Mononuclear cell (primary cell): ENCODE results near the gene SLC16A7. TPM values are rescaled to one million over a fixed set of nuclear protein-coding genes. Genes with fewer than 3 reads are reported as not detected.
"Not testable (repeated sequence)": the region's sequence is repeated elsewhere in the genome, so short reads cannot be mapped to it uniquely, and the experiment has no call there.

ENCODE experiments used
- H3K27me3 ChIP-seq: 2 replicates; pipeline ENCODE4 v1.6.0; 2011; ENCODE audit warnings: low read length, control low read depth; ENCODE audit not compliant: insufficient read depth
- H3K4me1 ChIP-seq: 2 replicates; pipeline ENCODE4 v1.5.1; 2011; ENCODE audit warnings: mild to moderate bottlenecking, low read length, control low read depth; ENCODE audit not compliant: insufficient read depth
- H3K4me3 ChIP-seq: 2 replicates; pipeline ENCODE4 v1.5.1; 2011; ENCODE audit warnings: mild to moderate bottlenecking, low read length, moderate library complexity
- H3K9me3 ChIP-seq: 2 replicates; pipeline ENCODE4 v1.5.1; 2011; ENCODE audit warnings: low read depth, mild to moderate bottlenecking, control low read depth, low read length
- total RNA-seq: library from RNA; depleted of rRNA; stranded (reverse); fragments of >200 nt; gene quantifications from one replicate; pipeline ENCODE4 v1.2.3, GENCODE V29; 2012

Gene SLC16A7
- total RNA-seq, 1 donor = 28.5 TPM

DNA sequence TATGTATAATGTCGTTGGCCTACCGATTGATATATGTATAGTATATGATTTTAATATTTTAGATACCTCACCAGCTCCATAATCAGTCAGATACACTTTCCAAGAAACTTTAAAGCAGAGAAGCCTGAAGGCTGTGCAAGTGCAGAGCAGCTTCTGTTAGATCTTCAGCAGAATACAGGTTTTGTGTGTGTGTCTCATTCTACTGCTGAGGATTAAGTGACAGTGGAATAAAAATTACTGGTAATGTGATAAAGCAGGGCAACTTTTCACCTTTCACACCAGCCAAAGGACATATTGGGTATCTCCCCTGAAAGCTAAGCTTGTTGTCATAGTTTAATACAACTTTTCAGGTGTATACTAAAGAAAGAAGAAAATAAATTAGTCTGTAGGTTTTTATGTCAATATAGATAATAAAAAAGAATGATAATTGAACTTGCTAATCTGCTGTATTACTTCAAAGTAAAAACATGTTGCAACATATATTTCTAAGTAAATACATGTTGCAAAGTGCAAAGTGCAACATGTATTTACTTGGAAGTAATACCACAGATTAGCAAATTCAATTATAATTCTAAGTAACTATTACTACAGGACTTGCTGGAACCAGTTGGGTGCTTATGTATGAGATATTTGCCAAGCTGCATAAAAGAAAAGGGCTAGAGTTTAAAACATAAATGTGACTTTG lies 128.3 kb downstream of the SLC16A7 start:
- Histone ChIP-seq H3K9me3 (no peaks in the 10 kb centered on the region), H3K4me3 (no peak overlapping the region), H3K27me3 (no peaks in the 10 kb centered on the region)

DNA sequence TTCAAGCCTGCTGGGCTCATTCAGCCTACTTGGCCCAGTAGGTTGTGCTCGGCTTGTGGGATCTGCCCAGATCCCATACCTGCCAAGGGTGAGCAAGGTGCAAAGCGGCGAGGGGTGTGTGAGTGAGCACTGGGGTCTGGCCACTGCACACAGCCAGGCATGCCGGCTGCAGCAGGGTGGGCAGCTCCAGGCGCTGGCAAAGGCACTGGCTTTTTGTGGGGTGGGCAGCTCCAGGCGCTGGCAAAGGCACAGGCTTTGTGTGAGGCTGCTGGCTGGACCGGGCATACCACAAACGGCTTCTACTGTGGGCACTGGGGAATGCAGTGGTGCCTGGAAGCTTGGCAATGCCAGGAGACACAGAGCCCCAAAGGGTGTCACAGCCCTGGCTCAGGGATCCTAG lies 137.4 kb downstream of the SLC16A7 start:
- no peaks in the 10 kb centered on the region for H3K27me3 ChIP-seq
- H3K4me1 ChIP-seq = no peaks in the 10 kb centered on the region
- H3K4me3 ChIP-seq = no peak overlapping the region
- H3K9me3 ChIP-seq = no peaks in the 10 kb centered on the region

More for the DNA sequence above, 128.3 kb downstream of the SLC16A7 start:
- H3K4me1 ChIP-seq = no peaks in the 10 kb centered on the region

DNA sequence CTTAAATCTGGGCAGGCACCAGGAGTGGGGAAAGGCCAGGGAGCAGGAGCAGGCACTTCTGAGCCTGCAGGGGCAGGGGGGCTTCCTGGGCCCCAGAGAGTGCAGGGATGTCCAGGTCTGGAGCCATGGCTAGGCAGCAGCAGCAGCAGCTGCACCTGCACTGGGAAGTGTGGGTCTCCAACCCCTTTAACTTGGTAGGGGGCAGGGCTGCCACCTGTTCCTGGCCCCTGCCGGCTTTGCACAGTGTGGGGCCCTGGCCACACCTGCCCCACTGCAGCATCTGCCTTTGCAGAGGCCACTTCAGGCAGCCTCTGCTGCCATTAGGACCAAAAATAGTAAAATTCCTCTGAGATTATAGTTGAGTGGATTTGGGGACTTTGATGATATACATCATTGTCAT lies 138.5 kb downstream of the SLC16A7 start:
- no peak overlapping the region for H3K4me3 ChIP-seq
- no peaks in the 10 kb centered on the region for H3K27me3 ChIP-seq
- no peaks in the 10 kb centered on the region for H3K9me3 ChIP-seq
- H3K4me1 ChIP-seq = no peaks in the 10 kb centered on the region

DNA sequence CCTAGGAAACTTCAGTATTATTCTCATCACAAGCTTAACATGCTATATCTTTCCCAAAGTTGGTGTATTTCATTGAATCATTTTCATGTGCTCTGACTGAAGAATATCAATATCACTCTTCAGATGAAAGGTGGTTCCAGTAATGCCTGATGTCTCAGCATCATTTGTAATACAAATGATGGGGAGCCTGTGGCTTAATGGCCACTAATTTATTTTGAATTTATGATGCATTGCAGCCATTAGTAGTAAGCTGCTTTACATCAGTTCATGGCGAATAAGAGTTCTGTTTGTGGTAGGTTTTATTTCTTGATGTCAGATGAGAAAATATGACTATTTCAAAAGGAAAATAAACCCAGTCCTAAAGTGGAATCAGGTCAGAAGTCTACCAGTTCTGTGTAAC lies 139.4 kb downstream of the SLC16A7 start:
- Histone ChIP-seq H3K27me3 (no peaks in the 10 kb centered on the region), H3K4me3 (no peak overlapping the region), H3K4me1 (no peaks in the 10 kb centered on the region), H3K9me3 (no peaks in the 10 kb centered on the region)

DNA sequence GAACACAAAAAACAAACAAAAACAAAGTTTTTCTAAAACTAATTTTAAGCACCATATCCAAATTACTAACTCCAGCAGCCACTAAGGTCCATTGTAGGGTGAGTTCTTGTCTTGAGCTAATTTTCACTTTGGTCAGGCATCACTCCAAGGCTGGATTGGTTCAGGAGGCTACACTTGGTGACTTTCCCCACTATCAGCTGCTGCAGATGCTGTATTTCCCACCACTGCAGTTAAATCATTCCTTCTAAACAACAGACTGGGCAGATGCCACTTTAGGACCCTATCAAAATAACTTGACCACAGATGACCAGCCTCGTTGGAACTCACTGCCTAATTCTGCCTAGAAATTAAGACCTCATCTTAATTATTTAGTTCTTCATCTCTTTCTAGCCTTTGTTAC lies 140.5 kb downstream of the SLC16A7 start:
- no peaks in the 10 kb centered on the region for H3K27me3 ChIP-seq
- H3K9me3 ChIP-seq = no peaks in the 10 kb centered on the region
- no peaks in the 10 kb centered on the region for H3K4me1 ChIP-seq
- no peak overlapping the region for H3K4me3 ChIP-seq

DNA sequence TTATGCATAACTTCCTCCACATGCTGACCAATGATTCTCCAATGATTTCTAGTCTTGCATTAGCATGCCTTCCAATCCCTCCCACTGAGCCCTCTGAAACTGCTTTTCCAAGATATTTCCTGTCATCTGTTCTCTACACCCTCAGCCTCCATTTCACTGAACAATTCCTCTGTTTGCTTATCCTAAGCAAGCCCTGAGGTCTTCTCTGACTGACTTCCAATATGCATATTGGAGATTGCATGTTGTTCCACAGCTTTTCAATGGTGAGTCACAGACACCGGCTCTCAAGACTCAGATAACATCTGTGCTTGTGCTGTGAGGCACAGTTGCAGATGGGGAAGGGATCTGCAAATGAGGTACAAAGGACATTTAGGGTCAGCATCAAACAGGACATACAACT lies 141.0 kb downstream of the SLC16A7 start:
- Histone ChIP-seq H3K4me3 (no peak overlapping the region), H3K9me3 (no peaks in the 10 kb centered on the region), H3K4me1 (no peaks in the 10 kb centered on the region), H3K27me3 (no peaks in the 10 kb centered on the region)

DNA sequence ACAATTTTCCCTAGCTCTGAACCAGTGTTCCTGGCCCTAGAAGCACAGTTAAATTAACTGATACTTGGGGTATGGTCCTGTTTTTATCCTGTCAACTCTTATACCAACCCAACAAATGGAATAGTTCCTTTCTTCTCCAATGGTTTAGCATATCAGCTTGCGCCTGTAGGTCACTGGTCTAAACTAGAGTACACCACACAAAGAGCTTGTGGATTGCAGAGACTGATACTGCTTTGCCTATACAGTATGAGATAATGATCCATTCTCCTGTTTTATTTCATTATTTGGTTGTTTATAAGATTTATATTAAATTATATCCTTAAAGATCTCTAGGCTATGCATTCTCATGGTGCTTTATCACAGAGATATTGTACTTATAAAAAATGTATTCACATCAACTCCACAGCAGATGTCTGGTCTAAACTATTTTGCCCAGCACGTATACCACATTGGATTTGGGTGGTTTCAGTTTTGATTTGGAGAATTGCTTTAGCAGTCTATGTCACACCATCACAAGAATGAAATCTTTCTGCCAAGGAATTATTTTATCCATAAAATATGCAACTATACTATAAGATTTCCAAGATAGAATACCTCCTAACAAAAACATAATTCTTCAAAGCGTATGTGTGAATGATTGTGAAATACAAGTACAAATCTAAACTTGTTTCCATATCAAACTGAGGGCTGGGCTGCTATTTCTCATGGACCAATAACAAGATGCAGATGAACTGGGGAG lies 142.1 kb downstream of the SLC16A7 start:
- Histone ChIP-seq H3K9me3 (no peaks in the 10 kb centered on the region), H3K4me3 (no peak overlapping the region), H3K4me1 (no peaks in the 10 kb centered on the region), H3K27me3 (no peaks in the 10 kb centered on the region)

DNA sequence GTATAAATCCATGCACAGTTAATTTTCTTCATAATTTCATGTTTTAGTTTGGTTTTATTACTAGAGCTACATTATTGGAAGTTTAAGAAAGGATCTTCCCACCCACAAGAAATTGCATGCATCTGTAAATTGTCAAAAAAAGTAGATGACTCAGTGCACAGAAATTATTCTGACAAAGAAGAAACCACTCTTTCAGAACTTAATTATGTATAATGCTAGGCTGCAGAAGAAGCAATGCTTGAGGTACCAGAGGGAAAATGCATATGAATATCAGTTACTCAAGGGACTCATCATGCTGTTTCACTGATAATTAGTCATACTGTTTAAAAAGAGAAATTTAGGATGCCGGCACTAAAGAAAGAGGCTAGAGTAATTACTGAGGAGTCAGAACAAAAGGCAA lies 147.0 kb downstream of the SLC16A7 start:
- Histone ChIP-seq H3K4me3 (no peak overlapping the region), H3K4me1 (no peaks in the 10 kb centered on the region), H3K27me3 (no peaks in the 10 kb centered on the region), H3K9me3 (no peaks in the 10 kb centered on the region)

DNA sequence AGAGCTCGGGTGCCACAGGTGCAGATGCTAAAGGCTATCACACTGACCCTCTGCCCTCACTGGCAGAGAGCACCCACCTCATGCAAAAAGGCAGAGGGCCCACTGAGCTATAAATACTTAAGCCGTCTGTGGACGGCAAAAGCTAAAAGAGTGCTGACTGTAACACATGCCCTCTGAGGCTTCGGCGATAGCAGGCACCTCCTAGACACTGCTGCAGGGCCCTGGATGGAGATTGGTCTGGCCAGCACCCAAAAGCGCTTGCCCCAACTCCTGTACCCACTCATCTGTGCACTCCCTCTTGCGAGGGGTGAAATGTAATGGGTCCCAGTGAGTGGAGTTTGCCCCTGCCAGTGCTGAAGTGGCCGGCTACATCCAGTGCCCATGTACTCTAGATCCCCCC lies 148.7 kb downstream of the SLC16A7 start:
- no peaks in the 10 kb centered on the region for H3K4me1 ChIP-seq
- H3K4me3 ChIP-seq = no peak overlapping the region
- no peaks in the 10 kb centered on the region for H3K9me3 ChIP-seq
- no peaks in the 10 kb centered on the region for H3K27me3 ChIP-seq

DNA sequence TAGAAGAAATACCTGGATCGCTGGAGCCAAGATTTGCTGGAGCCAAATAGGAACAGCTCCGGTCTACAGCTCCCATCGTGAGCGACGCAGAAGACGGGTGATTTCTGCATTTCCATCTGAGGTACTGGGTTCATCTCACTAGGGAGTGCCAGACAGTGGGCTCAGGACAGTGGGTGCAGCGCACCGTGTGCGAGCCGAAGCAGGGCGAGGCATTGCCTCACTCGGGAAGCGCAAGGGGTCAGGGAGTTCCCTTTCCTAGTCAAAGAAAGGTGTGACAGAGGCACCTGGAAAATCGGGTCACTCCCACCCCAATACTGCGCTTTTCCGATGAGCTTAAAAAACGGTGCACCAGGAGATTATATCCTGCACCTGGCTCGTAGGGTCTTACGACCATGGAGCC lies 155.3 kb downstream of the SLC16A7 start:
- not testable (repeated sequence) for H3K9me3 ChIP-seq, H3K4me1 ChIP-seq, H3K27me3 ChIP-seq, H3K4me3 ChIP-seq

DNA sequence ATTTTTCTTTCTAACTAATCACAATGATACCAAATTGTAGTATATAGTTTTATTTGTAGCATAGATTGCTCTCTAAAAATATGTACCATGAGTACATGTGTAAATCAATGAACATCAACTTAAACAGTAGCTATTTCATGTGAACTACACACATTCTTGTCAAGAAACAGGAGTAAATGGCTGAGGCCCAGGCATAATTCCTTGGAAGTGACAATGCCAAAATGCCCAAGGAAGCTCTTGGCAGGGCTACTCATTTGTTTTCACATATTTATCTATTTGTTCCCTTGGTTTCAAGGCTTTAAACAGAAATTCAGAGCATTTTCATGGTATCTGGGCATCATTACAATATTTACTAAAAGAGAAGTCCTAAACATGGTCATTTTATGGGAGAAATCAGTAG lies 165.7 kb downstream of the SLC16A7 start:
- Histone ChIP-seq H3K27me3 (no peaks in the 10 kb centered on the region), H3K4me1 (no peaks in the 10 kb centered on the region), H3K9me3 (no peaks in the 10 kb centered on the region), H3K4me3 (no peak overlapping the region)

DNA sequence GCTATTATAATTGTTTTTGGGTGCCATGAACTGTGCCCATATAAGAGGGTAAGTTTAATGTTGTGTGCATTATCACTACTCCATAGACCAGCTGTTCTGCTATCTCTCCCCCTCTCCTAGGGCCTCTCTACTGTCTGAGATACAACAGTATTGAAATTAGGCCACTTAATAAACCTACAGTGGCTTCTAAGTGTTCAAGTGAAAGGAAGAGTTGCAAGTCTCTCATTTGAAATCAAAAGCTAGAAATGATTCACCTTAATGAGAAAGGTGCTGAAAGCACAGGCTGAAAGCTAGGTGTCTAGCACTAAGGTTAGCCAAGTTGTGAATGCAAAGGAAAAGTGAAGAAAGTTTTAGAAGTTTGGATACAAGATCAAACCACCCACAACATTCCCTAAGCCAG lies 168.0 kb downstream of the SLC16A7 start:
- Histone ChIP-seq H3K9me3 (no peaks in the 10 kb centered on the region), H3K4me1 (no peaks in the 10 kb centered on the region), H3K4me3 (no peak overlapping the region), H3K27me3 (no peaks in the 10 kb centered on the region)

DNA sequence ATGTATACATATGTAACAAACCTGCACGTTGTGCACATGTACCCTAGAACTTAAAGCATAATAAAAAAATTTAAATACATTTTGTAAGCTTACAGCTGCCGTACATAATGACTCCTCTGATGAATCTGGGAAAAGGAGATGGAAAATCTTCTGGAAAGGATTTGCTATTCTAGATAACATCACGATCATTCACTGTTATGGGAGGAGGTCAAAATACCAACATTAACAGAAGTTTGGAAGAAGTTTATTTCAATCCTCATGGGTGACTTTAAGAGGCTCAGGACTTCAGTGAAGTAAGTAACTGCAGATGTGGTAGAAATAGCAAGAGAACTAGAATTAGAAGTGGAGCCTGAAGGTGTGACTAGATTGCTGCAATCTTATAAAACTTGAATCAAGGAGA lies 172.2 kb downstream of the SLC16A7 start:
- no peaks in the 10 kb centered on the region for H3K9me3 ChIP-seq
- H3K27me3 ChIP-seq = no peaks in the 10 kb centered on the region
- H3K4me3 ChIP-seq = no peak overlapping the region
- no peaks in the 10 kb centered on the region for H3K4me1 ChIP-seq

DNA sequence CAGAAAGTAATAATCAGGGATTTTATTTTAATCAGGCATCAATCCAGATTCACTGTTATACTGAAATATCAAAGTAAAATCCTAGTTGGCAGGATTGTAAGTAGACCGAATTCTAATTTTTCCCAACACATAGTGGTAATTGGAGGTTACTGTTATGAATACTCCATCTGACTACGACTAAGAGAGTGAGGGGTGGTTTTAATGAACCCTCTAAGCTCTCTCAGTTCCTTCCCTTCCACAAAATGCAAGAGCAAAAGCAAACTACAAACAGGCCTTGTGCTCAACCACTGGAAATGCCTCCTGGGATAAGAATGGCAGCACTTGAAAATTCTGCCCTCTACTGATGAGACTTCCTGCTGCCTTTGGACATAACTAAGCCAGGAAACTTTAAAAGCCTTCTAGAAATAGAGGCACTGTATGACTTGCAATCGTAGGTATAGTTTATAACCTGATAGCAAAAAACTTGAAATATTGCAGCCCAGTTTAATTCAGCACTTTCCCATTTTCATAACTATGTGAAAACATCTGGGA lies 184.8 kb downstream of the SLC16A7 start:
- Histone ChIP-seq H3K27me3 (no peaks in the 10 kb centered on the region), H3K4me3 (no peak overlapping the region), H3K4me1 (no peaks in the 10 kb centered on the region)

DNA sequence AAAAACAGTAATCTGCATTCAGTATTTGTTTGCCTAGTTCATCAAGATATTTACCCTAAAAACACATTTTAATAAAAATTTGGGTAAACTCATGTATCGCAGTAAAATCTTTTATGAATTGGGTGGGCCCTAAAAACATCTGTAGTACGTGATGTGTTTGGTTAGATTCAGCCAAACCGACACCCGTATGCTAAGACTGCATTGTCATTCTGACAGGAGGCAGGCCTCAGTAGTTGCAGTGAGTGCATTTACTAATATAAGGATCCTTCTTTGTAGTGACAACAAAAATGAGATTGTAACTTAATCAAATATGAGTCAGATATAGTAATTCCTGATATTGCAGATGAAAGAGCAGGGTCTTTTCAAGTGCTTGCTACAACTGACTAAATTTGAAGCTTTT lies 191.8 kb downstream of the SLC16A7 start:
- Histone ChIP-seq H3K9me3 (no peaks in the 10 kb centered on the region), H3K4me3 (no peak overlapping the region), H3K4me1 (no peaks in the 10 kb centered on the region), H3K27me3 (no peaks in the 10 kb centered on the region)

More for the DNA sequence above, 184.8 kb downstream of the SLC16A7 start:
- H3K9me3 ChIP-seq = no peaks in the 10 kb centered on the region

DNA sequence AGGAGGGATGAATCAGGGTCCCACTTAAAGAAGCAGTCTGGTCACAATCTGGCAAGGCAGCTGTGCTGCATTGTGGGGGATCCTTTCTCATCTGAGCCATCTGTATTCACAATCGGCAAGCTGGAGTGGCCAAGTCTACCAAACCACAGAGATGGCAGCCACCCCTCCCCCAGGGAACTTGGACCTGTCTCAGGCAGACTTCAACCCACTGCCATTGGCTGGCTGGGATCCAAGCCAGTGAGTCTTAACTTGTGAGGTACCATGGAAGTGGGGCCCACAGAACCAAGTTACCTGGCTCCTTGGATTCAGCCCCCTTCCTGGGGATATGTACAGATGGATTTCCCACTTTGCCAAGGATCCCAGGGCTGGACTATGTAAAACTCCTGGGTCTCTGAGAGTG lies 196.8 kb downstream of the SLC16A7 start:
- Histone ChIP-seq H3K4me3 (no peak overlapping the region), H3K27me3 (no peaks in the 10 kb centered on the region), H3K9me3 (peaks cover 12% of the 10 kb centered on the region), H3K4me1 (no peaks in the 10 kb centered on the region)
